GM20000 (cell line): ENCODE results near the gene PCED1B.

Experiments used
- DNase-seq: peaks from one replicate; pipeline ENCODE4 v3.0.0; 2012; ENCODE audit warnings: low spot score
- TF ChIP-seq, protein P1 (sequence below): IDR thresholded peaks from 2 replicates; pipeline ENCODE4 v1.5.1; 2012; ENCODE audit warnings: mild to moderate bottlenecking, control low read depth; ENCODE audit errors: extremely low read depth, missing control alignments

Gene PCED1B

DNA sequence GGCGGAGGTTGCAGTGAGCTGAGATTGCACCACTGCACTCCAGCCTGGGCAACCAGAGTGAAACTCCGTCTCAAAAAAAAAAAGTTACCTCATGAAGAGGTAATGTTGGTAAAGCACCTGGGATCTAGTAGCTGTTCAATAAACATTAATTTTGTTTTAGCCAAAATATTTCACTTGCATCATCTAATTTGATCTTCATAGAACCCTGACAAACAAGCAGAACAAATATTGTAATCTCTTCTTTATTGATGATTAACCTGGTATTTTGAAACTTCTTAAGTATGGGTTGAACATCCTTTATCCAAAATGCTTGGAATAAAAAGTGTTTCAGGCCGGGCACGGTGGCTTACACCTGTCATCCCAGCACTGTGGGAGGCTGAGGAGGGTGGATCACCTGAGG, 149.4 kb downstream of the PCED1B start:
- TF ChIP-seq, protein P1, sequence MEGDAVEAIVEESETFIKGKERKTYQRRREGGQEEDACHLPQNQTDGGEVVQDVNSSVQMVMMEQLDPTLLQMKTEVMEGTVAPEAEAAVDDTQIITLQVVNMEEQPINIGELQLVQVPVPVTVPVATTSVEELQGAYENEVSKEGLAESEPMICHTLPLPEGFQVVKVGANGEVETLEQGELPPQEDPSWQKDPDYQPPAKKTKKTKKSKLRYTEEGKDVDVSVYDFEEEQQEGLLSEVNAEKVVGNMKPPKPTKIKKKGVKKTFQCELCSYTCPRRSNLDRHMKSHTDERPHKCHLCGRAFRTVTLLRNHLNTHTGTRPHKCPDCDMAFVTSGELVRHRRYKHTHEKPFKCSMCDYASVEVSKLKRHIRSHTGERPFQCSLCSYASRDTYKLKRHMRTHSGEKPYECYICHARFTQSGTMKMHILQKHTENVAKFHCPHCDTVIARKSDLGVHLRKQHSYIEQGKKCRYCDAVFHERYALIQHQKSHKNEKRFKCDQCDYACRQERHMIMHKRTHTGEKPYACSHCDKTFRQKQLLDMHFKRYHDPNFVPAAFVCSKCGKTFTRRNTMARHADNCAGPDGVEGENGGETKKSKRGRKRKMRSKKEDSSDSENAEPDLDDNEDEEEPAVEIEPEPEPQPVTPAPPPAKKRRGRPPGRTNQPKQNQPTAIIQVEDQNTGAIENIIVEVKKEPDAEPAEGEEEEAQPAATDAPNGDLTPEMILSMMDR = no peak
- DNase-seq = no peak

DNA sequence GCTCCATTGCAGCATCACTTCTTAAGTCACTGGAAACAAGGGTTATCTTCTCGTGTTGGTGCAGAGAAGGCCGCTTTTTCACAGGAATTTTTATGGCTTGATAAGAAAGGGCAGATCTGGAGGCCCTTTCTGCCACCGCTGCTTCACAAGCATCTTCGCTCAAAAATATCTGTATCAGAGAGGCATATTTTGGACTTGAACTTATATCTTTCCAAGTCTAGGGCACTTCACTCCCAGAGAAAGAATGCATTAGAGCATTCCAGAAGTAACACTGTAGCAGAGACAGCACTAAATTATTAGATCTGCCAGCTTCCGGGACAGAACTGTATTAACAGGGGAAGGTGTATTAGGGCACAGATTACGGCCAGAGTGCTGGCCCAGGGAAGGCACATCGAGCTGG, 152.0 kb downstream of the PCED1B start:
- TF ChIP-seq, protein P1 = no peak
- no peak for DNase-seq

DNA sequence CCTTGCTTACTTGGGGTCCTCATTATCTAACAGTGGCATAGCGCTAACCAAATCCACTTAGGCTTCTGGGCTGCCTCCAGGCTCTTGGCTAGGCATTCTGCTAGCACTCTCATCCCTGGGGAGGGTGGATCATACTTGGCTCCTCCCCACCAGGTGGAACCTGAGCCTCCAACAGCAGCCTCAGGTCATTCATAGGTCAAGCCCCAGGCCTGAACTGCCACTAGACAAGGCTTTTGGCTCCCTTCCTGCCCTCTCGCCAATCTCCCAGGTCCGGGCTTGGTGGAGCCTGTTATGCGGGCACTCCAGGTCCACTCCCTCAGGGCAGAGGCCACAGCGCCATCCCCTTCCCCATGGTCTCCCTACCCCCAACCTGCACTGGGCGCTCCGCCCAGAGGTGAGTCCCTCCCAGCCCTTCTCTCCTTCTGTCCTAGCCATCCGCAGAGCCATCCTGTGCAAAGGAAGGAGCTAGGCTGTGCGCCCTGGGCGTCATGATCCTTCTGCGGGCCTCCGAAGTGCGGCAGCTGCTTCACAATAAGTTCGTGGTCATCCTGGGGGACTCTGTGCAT, 155.2 kb downstream of the PCED1B start:
- DNase-seq = no peak
- TF ChIP-seq, protein P1 = no peak

DNA sequence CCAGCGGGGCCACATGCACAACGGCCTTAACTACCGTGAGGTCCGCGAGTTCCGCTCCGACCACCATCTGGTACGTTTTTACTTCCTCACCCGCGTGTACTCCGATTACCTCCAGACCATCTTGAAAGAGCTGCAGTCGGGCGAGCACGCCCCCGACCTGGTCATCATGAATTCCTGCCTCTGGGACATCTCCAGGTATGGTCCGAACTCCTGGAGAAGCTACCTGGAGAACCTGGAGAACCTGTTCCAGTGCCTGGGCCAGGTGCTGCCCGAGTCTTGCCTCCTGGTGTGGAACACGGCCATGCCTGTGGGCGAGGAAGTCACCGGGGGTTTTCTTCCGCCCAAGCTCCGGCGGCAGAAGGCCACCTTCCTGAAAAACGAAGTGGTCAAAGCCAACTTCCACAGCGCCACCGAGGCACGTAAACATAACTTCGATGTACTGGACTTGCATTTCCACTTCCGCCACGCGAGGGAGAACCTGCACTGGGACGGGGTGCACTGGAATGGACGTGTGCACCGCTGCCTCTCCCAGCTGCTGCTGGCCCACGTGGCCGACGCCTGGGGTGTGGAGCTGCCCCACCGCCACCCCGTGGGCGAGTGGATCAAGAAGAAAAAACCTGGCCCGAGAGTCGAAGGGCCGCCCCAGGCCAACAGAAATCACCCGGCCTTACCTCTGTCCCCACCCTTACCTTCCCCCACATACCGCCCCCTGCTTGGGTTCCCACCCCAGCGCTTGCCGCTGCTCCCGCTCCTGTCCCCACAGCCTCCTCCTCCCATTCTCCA, 156.0 kb downstream of the PCED1B start:
- TF ChIP-seq, protein P1 = no peak
- no peak for DNase-seq

DNA sequence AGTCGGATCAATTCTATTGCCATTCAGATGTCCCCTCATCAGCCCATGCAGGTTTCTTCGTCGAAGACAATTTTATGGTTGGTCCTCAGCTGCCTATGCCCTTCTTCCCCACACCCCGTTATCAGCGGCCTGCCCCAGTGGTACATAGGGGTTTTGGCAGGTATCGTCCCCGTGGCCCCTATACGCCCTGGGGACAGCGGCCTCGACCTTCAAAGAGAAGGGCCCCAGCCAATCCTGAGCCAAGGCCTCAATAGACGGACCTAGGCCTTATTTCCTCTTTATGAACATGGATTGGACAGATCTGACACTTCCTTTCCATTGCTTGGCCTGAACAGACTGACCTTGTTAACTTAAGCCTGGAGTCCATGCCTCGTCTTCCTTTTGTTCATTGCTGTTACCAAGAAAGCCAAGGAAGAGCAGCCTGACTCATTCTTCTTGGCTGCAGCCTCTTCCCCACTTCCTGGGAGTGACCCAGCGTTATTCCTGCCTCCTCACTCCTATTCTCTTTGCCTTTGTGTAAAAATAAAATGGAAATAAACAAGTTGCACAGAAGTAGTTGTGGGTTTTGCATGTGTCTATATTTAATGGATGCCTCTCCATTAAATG, 156.8 kb downstream of the PCED1B start:
- TF ChIP-seq, protein P1 = no peak
- no peak for DNase-seq

DNA sequence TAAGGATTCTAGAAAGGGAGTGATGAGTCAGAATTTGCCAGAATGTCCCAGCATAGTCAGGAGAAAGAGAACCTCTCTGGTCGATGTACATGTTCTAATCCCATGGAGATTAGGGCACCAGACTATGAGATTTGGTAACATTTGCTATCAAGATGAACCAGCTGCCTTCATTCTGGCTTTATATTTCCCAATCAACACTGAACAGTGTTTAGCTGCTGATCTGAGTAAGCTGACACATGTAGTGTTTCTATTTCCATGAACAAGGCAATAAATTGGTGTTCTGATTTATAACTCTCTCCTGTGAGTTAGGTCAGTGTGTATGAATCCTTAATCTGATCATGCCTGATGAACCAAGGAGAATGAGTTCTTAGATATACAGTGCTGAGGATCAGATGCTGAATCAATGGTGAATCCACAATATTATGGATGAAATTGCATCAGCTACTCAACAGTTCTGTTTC, 158.4 kb downstream of the PCED1B start:
- no peak for DNase-seq
- TF ChIP-seq, protein P1 = no peak

DNA sequence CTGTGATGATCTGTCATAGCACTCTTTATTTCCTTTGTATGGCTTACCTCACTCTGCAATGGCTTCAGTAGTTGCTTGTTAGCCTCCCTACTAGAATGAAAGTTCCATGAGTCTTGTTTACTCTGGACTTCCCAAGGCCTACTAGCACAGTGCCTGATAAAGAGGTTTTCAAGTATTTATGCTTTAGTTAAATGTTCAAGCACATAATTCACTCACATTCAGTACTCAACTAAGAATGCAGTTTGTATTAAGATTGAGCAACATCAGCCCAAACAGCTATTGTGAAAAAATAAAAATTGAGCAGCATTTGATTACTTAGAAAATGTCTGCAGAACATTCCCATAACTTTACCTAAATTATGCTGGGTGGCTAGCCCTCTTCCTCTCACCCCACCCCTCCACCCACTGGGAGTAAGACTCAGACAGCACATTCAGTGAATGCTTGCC, 159.3 kb downstream of the PCED1B start:
- TF ChIP-seq, protein P1 = no peak
- no peak for DNase-seq
